DND-41 (cell line): ENCODE measurements around the gene PHLPP1.

ENCODE experiments used
- CTCF ChIP-seq: IDR thresholded peaks from 2 replicates; pipeline ENCODE4 v1.5.1; 2012; ENCODE audit warnings: borderline replicate concordance, low read length, moderate library complexity, mild to moderate bottlenecking; ENCODE audit not compliant: poor library complexity, severe bottlenecking; ENCODE audit errors: extremely low read depth
- EZH2 ChIP-seq: IDR thresholded peaks from 3 replicates; pipeline ENCODE4 v1.6.1; 2012; ENCODE audit warnings: borderline replicate concordance, low read depth, mild to moderate bottlenecking, moderate library complexity, low read length, inconsistent platforms; ENCODE audit not compliant: severe bottlenecking

- TF ChIP-seq CTCF (no peak), EZH2 (no peak)
Observed at GRCh38 chr18:62767836-62768557, 52.7 kb downstream of the PHLPP1 start.
